Prostate gland (tissue), 2 donors: ENCODE data around the gene BCL11B. TPM values are rescaled to one million over a fixed set of nuclear protein-coding genes. Genes with fewer than 3 reads are reported as not detected.

Experiments used
- DNase-seq: peaks from one replicate; pipeline ENCODE4 v3.0.0-alpha.2; 2019; ENCODE audit warnings: low spot score
- H3K27ac ChIP-seq, 2 donors: fragments of 200-600 bp; sonication (generic); 2 replicates each; pipeline ENCODE4 v1.5.1; 2017 to 2019
- H3K27me3 ChIP-seq: fragments of 200-600 bp; sonication (generic); replicated peaks from 2 replicates; pipeline ENCODE4 v1.5.1; 2019; ENCODE audit not compliant: insufficient read depth
- H3K36me3 ChIP-seq, 2 donors: fragments of 200-600 bp; sonication (generic); 1 replicate in 1 of 2; 2 replicates in 1 of 2; pipeline versions ENCODE4 v1.5.1 to v1.8.1; 2017 to 2019
- H3K4me1 ChIP-seq: fragments of 200-600 bp; sonication (generic); replicated peaks from 2 replicates; pipeline ENCODE4 v1.5.1; 2019
- H3K4me3 ChIP-seq, 2 donors: fragments of 200-600 bp; sonication (generic); 2 replicates each; pipeline ENCODE4 v1.5.1; 2017 to 2019
- H3K9me3 ChIP-seq: fragments of 200-600 bp; sonication (generic); 2 replicates; pipeline ENCODE4 v1.5.1; 2017
- CTCF ChIP-seq, 4 experiments: fragments of 200-600 bp in 2 of 4; fragments of 450-650 bp in 2 of 4; sonication (generic) in 2 of 4; IDR thresholded peaks; 1 replicate in 3 of 4; 2 replicates in 1 of 4; pipeline ENCODE4 v1.5.1; 2016 to 2019; ENCODE audit warnings: antibody characterized with exemption in 4 of 4, mild to moderate bottlenecking in 2 of 4, moderate library complexity in 2 of 4
- POLR2A ChIP-seq: fragments of 450-650 bp; IDR thresholded peaks from one replicate; pipeline ENCODE4 v1.6.1; 2016; ENCODE audit warnings: antibody characterized with exemption, mild to moderate bottlenecking
- POLR2AphosphoS5 ChIP-seq: sonication (generic); formaldehyde crosslinking; IDR thresholded peaks from one replicate; pipeline ENCODE4 v1.6.1; 2017; ENCODE audit warnings: antibody characterized with exemption
- WGBS: methylation state at CpG from one replicate; pipeline ENCODE4 v1.1.5; 2018; 5-methylcytosine and 5-hydroxymethylcytosine counted together
- intact Hi-C: fragments of 100-400 bp; cut with DNase I; formaldehyde crosslinking; loops from one replicate; pipeline ENCODE4 v1.14.2; 2022
- total RNA-seq, 2 donors: library from RNA; depleted of rRNA; stranded (reverse); fragments of >200 nt; gene quantifications; one replicate each; pipeline ENCODE4 v1.1.0, GENCODE V29; 2016

BCL11B gene
- total RNA-seq, 2 donors from 2014 or later: 2.8 to 5.4 TPM

GRCh38 chr14:99176156-99176945 lies 95.6 kb downstream of the BCL11B start:
- no peak for TF ChIP-seq POLR2A
- TF ChIP-seq CTCF (IDR thresholded peaks at IDR 0.05): no peak
- no peak for TF ChIP-seq POLR2AphosphoS5
- no peak overlapping the region for H3K4me3 ChIP-seq
- H3K27ac ChIP-seq: no peak overlapping the region
- no peaks in the 10 kb centered on the region for H3K36me3 ChIP-seq
- no peaks in the 10 kb centered on the region for H3K9me3 ChIP-seq
- intact Hi-C loops: no loop called here
- no peaks in the 10 kb centered on the region for H3K4me1 ChIP-seq
- DNase-seq: no peak
- no peaks in the 10 kb centered on the region for H3K27me3 ChIP-seq
- WGBS: 98% methylated on average over 31 of the region's 33 CpGs

GRCh38 chr14:99175331-99176155 lies 96.5 kb downstream of the BCL11B start:
- WGBS: 98% methylated on average over 94 of the region's 95 CpGs
- TF ChIP-seq CTCF (IDR thresholded peaks at IDR 0.05): no peak
- no peak for TF ChIP-seq POLR2A
- no peak for TF ChIP-seq POLR2AphosphoS5
- intact Hi-C loops: no loop called here
- H3K9me3 ChIP-seq: no peaks in the 10 kb centered on the region
- H3K27me3 ChIP-seq: no peaks in the 10 kb centered on the region
- H3K4me3 ChIP-seq: no peak overlapping the region
- no peaks in the 10 kb centered on the region for H3K4me1 ChIP-seq
- DNase-seq: no peak
- H3K27ac ChIP-seq: no peak overlapping the region
- H3K36me3 ChIP-seq: no peaks in the 10 kb centered on the region

DNA sequence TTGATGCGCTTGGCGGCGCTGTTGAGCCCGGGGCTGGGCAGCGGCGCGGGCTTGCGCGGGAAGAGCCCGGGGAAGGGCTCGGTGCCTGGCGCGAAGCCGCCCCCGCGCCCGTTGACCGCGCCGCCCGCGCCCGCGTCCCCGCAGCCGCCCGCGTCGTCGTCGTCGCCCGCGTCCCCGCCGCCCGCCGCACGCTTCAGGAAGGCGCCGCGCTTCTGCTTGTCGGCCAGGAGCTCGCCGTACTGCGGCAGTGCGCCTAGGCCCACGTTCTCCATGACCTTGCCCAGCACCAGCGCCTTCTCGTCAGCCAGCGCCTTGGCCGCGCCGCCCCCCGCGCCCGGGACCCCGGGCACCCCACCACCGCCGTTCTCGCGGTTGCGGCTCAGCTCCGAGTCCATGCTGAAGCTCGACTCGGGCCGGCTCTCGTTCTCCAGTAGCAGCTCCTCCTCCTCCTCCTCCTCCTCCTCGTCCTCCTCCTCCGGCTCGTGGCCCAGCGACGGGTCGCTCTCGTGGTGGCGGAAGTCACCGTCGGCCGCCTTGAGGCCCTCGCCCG lies 97.2 kb downstream of the BCL11B start:
- Histone ChIP-seq H3K4me1 (no peaks in the 10 kb centered on the region), H3K36me3 (no peaks in the 10 kb centered on the region), H3K4me3 (no peak overlapping the region), H3K27ac (no peak overlapping the region), H3K9me3 (no peaks in the 10 kb centered on the region), H3K27me3 (no peaks in the 10 kb centered on the region)
- intact Hi-C loops: no loop called here
- 97% methylated on average over 81 of the region's 81 CpGs for WGBS
- TF ChIP-seq POLR2AphosphoS5: no peak
- TF ChIP-seq POLR2A: no peak
- TF ChIP-seq CTCF (IDR thresholded peaks at IDR 0.05): no peak
- DNase-seq: no peak

- intact Hi-C loops: no loop called here
- H3K9me3 ChIP-seq: no peaks in the 10 kb centered on the region
- H3K4me3 ChIP-seq: no peak overlapping the region
- no peak overlapping the region for H3K27ac ChIP-seq
- H3K36me3 ChIP-seq: no peaks in the 10 kb centered on the region
- H3K27me3 ChIP-seq: no peaks in the 10 kb centered on the region
- TF ChIP-seq POLR2A: no peak
- no peak for TF ChIP-seq POLR2AphosphoS5
- no peak for TF ChIP-seq CTCF (IDR thresholded peaks at IDR 0.05)
- H3K4me1 ChIP-seq: no peaks in the 10 kb centered on the region
- DNase-seq: no peak
- WGBS: 96% methylated on average over 79 of the region's 79 CpGs
These were observed 97.8 kb downstream of the BCL11B start for GRCh38 chr14:99174081-99174769.
